Measurements from ENCODE around the gene ADAD2.

- TF ChIP-seq EZH2 (IDR thresholded peaks at IDR 0.05; ENCODE audit: borderline replicate concordance, low read depth, low read length, severe bottlenecking): no peak
- TF ChIP-seq CTCF (IDR thresholded peaks at IDR 0.05; ENCODE audit: extremely low read depth in 1 of 2, insufficient read depth in 1 of 2, low read depth in 1 of 2, low read length in 2 of 2): no peak
- no peak for TF ChIP-seq POLR2A (IDR thresholded peaks at IDR 0.05; ENCODE audit: low read depth, low read length)
- no peak for TF ChIP-seq JUN (IDR thresholded peaks at IDR 0.05; ENCODE audit: borderline replicate concordance, insufficient read depth, insufficient read length, low read depth)
- TF ChIP-seq, protein P1, sequence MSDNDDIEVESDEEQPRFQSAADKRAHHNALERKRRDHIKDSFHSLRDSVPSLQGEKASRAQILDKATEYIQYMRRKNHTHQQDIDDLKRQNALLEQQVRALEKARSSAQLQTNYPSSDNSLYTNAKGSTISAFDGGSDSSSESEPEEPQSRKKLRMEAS (IDR thresholded peaks at IDR 0.05; ENCODE audit: insufficient read depth, insufficient read length): no peak
- TF ChIP-seq POLR2AphosphoS5 (IDR thresholded peaks at IDR 0.05; ENCODE audit: insufficient read depth, low read depth, low read length): no peak
Measured at GRCh38 chr16:84198401-84198800, 7.4 kb downstream of the ADAD2 start.
